Neural cell (in vitro differentiated cells): ENCODE measurements around the gene SLC39A13. TPM values are rescaled to one million over a fixed set of nuclear protein-coding genes. Genes with fewer than 3 reads are reported as not detected.

Experiments used
- H2AFZ ChIP-seq: fragments of 200-600, 300-800 bp; sonication (generic), shearing (Covaris generic); 2 replicates; pipeline ENCODE4 v1.6.0; 2014; ENCODE audit warnings: low read depth, mild to moderate bottlenecking, antibody characterized with exemption, low read length, moderate library complexity
- H3F3A ChIP-seq: fragments of 200-600 bp; shearing (Covaris generic); 2 replicates; pipeline ENCODE4 v1.6.1; 2016; ENCODE audit warnings: mild to moderate bottlenecking, moderate library complexity, mixed read lengths, antibody characterized with exemption, low read length; ENCODE audit not compliant: insufficient read depth, poor library complexity, severe bottlenecking
- H3K27ac ChIP-seq: fragments of 200-600, 300-800 bp; sonication (generic), shearing (Covaris generic); 2 replicates; pipeline ENCODE4 v1.5.1; 2014; ENCODE audit warnings: mild to moderate bottlenecking, low read length, moderate library complexity
- H3K27me3 ChIP-seq: fragments of 300-800, 200-600 bp; sonication (generic), shearing (Covaris generic); 2 replicates; pipeline ENCODE4 v1.6.0; 2014; ENCODE audit warnings: mild to moderate bottlenecking, low read depth, low read length, moderate library complexity; ENCODE audit not compliant: insufficient read depth
- H3K36me3 ChIP-seq: fragments of 300-800, 200-600 bp; sonication (generic), shearing (Covaris generic); 2 replicates; pipeline ENCODE4 v1.5.1; 2014; ENCODE audit warnings: mild to moderate bottlenecking, antibody characterized with exemption, low read length, moderate library complexity; ENCODE audit not compliant: insufficient read depth
- H3K4me2 ChIP-seq: fragments of 300-800, 200-600 bp; sonication (generic), shearing (Covaris generic); 2 replicates; pipeline ENCODE4 v1.6.0; 2014; ENCODE audit warnings: mild to moderate bottlenecking, low read length
- H3K4me3 ChIP-seq: fragments of 300-800, 200-600 bp; sonication (generic), shearing (Covaris generic); 2 replicates; pipeline ENCODE4 v1.5.1; 2014; ENCODE audit warnings: mild to moderate bottlenecking, low read length, moderate library complexity
- H3K79me2 ChIP-seq: fragments of 200-600 bp; shearing (Covaris generic); replicated peaks from 2 replicates; pipeline ENCODE4 v1.6.0; 2014; ENCODE audit warnings: mild to moderate bottlenecking, low read length, moderate library complexity; ENCODE audit not compliant: insufficient read depth
- H3K9ac ChIP-seq: fragments of 300-800, 200-600 bp; sonication (generic), shearing (Covaris generic); 2 replicates; pipeline ENCODE4 v1.6.1; 2016; ENCODE audit warnings: mild to moderate bottlenecking, low read length, mixed read lengths
- H3K9me2 ChIP-seq: fragments of 200-600 bp; shearing (Covaris generic); 2 replicates; pipeline ENCODE4 v1.6.1; 2016; ENCODE audit warnings: mild to moderate bottlenecking, low read length, mixed read lengths; ENCODE audit not compliant: insufficient read depth
- H3K9me3 ChIP-seq: fragments of 200-600, 300-800 bp; sonication (generic), shearing (Covaris generic); 2 replicates; pipeline ENCODE4 v1.6.1; 2016; ENCODE audit warnings: mild to moderate bottlenecking, mixed run types, low read length, moderate library complexity, mixed read lengths
- H4K20me1 ChIP-seq: fragments of 200-600 bp; shearing (Covaris generic); 2 replicates; pipeline ENCODE4 v1.6.1; 2016; ENCODE audit warnings: mild to moderate bottlenecking, mixed run types; ENCODE audit not compliant: insufficient read depth
- CTCF ChIP-seq: fragments of 450-650 bp; IDR thresholded peaks from 2 replicates; pipeline ENCODE4 v1.5.1; 2014; ENCODE audit warnings: antibody characterized with exemption, mild to moderate bottlenecking, moderate library complexity; ENCODE audit not compliant: poor library complexity, severe bottlenecking
- EP300 ChIP-seq: fragments of 450-650 bp; conservative IDR thresholded peaks from 2 replicates; pipeline ENCODE4 v1.6.1; 2014; ENCODE audit warnings: antibody characterized with exemption, mild to moderate bottlenecking, moderate library complexity; ENCODE audit not compliant: poor library complexity, severe bottlenecking
- EZH2 ChIP-seq: fragments of 200-600, 300-800 bp; shearing (Covaris generic), sonication (generic); IDR thresholded peaks from 2 replicates; pipeline ENCODE4 v1.6.1; 2014; ENCODE audit warnings: antibody characterized with exemption, low read length, borderline replicate concordance, mild to moderate bottlenecking; ENCODE audit not compliant: insufficient read depth, poor library complexity, severe bottlenecking
- MXI1 ChIP-seq: fragments of 450-650 bp; conservative IDR thresholded peaks from 2 replicates; pipeline ENCODE4 v1.6.1; 2014; ENCODE audit warnings: antibody characterized with exemption, mild to moderate bottlenecking; ENCODE audit not compliant: poor library complexity, severe bottlenecking
- POLR2AphosphoS5 ChIP-seq: IDR thresholded peaks from 2 replicates; pipeline ENCODE4 v1.6.1; 2012
- RAD21 ChIP-seq: fragments of 450-650 bp; conservative IDR thresholded peaks from 2 replicates; pipeline ENCODE4 v1.6.1; 2014; ENCODE audit warnings: antibody characterized with exemption, mild to moderate bottlenecking, moderate library complexity
- REST ChIP-seq: IDR thresholded peaks from 2 replicates; pipeline ENCODE4 v1.6.1; 2012; ENCODE audit warnings: borderline replicate concordance
- SMC3 ChIP-seq: fragments of 450-650 bp; conservative IDR thresholded peaks from 2 replicates; pipeline ENCODE4 v1.6.1; 2014; ENCODE audit warnings: antibody characterized with exemption, mild to moderate bottlenecking, moderate library complexity; ENCODE audit not compliant: poor library complexity
- TAF1 ChIP-seq: IDR thresholded peaks from 2 replicates; pipeline ENCODE4 v1.6.1; 2012; ENCODE audit warnings: low read depth
- polyA plus RNA-seq: library from polyadenylated mRNA; depleted of rRNA; stranded (reverse); fragments of >200 nt; gene quantifications from 2 replicates; pipeline ENCODE4 v1.2.3, GENCODE V29; 2014

SLC39A13 gene
- polyA plus RNA-seq, 1 donor from 2014 or later: 48.0 TPM

- Histone ChIP-seq H3K9ac (no peak overlapping the region), H3K9me3 (no peaks in the 10 kb centered on the region), H3K36me3 (no peaks in the 10 kb centered on the region), H3K4me3 (no peak overlapping the region), H3K4me2 (no peak overlapping the region), H3K9me2 (no peaks in the 10 kb centered on the region), H3F3A (no peaks in the 10 kb centered on the region), H3K79me2 (no peaks in the 10 kb centered on the region), H3K27ac (no peak overlapping the region), H3K27me3 (no peaks in the 10 kb centered on the region), H2AFZ (no peak overlapping the region), H4K20me1 (no peaks in the 10 kb centered on the region)
- TF ChIP-seq CTCF: no peak
- no peak for TF ChIP-seq MXI1
- TF ChIP-seq POLR2AphosphoS5: no peak
- TF ChIP-seq EP300: no peak
- no peak for TF ChIP-seq REST
- no peak for TF ChIP-seq EZH2
- TF ChIP-seq RAD21: no peak
Observed at GRCh38 chr11:47431356-47432083, 23.1 kb downstream of the SLC39A13 start.

GRCh38 chr11:47433157-47433556 is 24.8 kb downstream of the SLC39A13 start:
- no peak for TF ChIP-seq EZH2
- TF ChIP-seq EP300: no peak
- TF ChIP-seq REST: no peak
- no peak for TF ChIP-seq TAF1
- TF ChIP-seq RAD21: no peak
- no peak for TF ChIP-seq SMC3
- TF ChIP-seq POLR2AphosphoS5: no peak
- no peak for TF ChIP-seq MXI1
- no peak for TF ChIP-seq CTCF
- no peak overlapping the region for H3K9ac ChIP-seq
- no peak overlapping the region for H3K4me3 ChIP-seq
- no peaks in the 10 kb centered on the region for H3K27me3 ChIP-seq
- H2AFZ ChIP-seq: no peak overlapping the region
- no peaks in the 10 kb centered on the region for H3K79me2 ChIP-seq
- no peaks in the 10 kb centered on the region for H3K36me3 ChIP-seq
- no peak overlapping the region for H3K27ac ChIP-seq
- H3K9me3 ChIP-seq: no peaks in the 10 kb centered on the region
- no peaks in the 10 kb centered on the region for H3K9me2 ChIP-seq
- no peaks in the 10 kb centered on the region for H3F3A ChIP-seq
- H3K4me2 ChIP-seq: no peak overlapping the region
- H4K20me1 ChIP-seq: no peaks in the 10 kb centered on the region
